ENCODE measurements around the gene NAPA. TPM values are rescaled to one million over a fixed set of nuclear protein-coding genes. Genes with fewer than 3 reads are reported as not detected.

NAPA gene
- total RNA-seq, 4 donors from 2014 or later, result 73.5 to 179 (median 90.9) TPM

- TF ChIP-seq CTCF (IDR thresholded peaks at IDR 0.05; ENCODE audit: low read depth), result no peak
These were observed 6.8 kb upstream of the NAPA start for GRCh38 chr19:47521473-47522180.

GRCh38 chr19:47520839-47521238 lies 6.0 kb upstream of the NAPA start:
- TF ChIP-seq CTCF (IDR thresholded peaks at IDR 0.05; ENCODE audit: low read depth), result no peak

GRCh38 chr19:47520343-47520806 lies 5.5 kb upstream of the NAPA start:
- TF ChIP-seq CTCF (IDR thresholded peaks at IDR 0.05; ENCODE audit: low read depth), result no peak

- no peak for TF ChIP-seq CTCF (IDR thresholded peaks at IDR 0.05; ENCODE audit: low read depth)
These were observed 4.0 kb upstream of the NAPA start for GRCh38 chr19:47518854-47519253.

GRCh38 chr19:47518139-47518538 lies 3.3 kb upstream of the NAPA start:
- TF ChIP-seq CTCF (IDR thresholded peaks at IDR 0.05; ENCODE audit: low read depth), result no peak

- TF ChIP-seq CTCF (IDR thresholded peaks at IDR 0.05; ENCODE audit: low read depth), result no peak
These were observed 553 bp downstream of the NAPA start for GRCh38 chr19:47514151-47514868.

GRCh38 chr19:47512948-47513319 lies 1.9 kb downstream of the NAPA start:
- no peak for TF ChIP-seq CTCF (IDR thresholded peaks at IDR 0.05; ENCODE audit: low read depth)

Measured in subcutaneous adipose tissue (tissue), 4 donors.